Progenitor cell of endocrine pancreas (in vitro differentiated cells): ENCODE results near the gene PDPN. TPM values are rescaled to one million over a fixed set of nuclear protein-coding genes. Genes with fewer than 3 reads are reported as not detected.

Experiments
- DNase-seq: peaks from one replicate; pipeline ENCODE4 v3.0.0; 2021; ENCODE audit warnings: low spot score; ENCODE audit not compliant: unreplicated experiment
- H3K27ac Mint-ChIP-seq: 2 replicates; pipeline ENCODE4 v1.8.0; 2021; ENCODE audit warnings: mild to moderate bottlenecking, moderate library complexity, mixed read lengths
- H3K27me3 Mint-ChIP-seq: 2 replicates; pipeline ENCODE4 v1.8.0; 2021; ENCODE audit warnings: mixed read lengths
- H3K36me3 Mint-ChIP-seq: 2 replicates; pipeline ENCODE4 v1.8.0; 2022; ENCODE audit warnings: mixed read lengths; ENCODE audit not compliant: insufficient read depth
- H3K4me1 Mint-ChIP-seq: 2 replicates; pipeline ENCODE4 v1.8.0; 2021; ENCODE audit warnings: low read depth, mixed read lengths
- H3K4me3 Mint-ChIP-seq: 2 replicates; pipeline ENCODE4 v1.8.0; 2021; ENCODE audit warnings: low read depth, mild to moderate bottlenecking, moderate library complexity, mixed read lengths
- H3K9me3 Mint-ChIP-seq: 2 replicates; pipeline ENCODE4 v1.8.0; 2021; ENCODE audit warnings: low read depth, mixed read lengths
- total RNA-seq: library from RNA; stranded (reverse); gene quantifications from 2 replicates; pipeline ENCODE4 v1.2.1, GENCODE V29; 2021
- TF ChIP-seq, protein P1 (sequence below): fragments of 200-600 bp; sonication (generic); IDR thresholded peaks from one replicate; pipeline ENCODE4 v1.5.0; 2021; ENCODE audit warnings: antibody characterized with exemption, mild to moderate bottlenecking; ENCODE audit not compliant: unreplicated experiment

The PDPN gene
- total RNA-seq, 1 donor from 2014 or later: 9.5 TPM

DNA sequence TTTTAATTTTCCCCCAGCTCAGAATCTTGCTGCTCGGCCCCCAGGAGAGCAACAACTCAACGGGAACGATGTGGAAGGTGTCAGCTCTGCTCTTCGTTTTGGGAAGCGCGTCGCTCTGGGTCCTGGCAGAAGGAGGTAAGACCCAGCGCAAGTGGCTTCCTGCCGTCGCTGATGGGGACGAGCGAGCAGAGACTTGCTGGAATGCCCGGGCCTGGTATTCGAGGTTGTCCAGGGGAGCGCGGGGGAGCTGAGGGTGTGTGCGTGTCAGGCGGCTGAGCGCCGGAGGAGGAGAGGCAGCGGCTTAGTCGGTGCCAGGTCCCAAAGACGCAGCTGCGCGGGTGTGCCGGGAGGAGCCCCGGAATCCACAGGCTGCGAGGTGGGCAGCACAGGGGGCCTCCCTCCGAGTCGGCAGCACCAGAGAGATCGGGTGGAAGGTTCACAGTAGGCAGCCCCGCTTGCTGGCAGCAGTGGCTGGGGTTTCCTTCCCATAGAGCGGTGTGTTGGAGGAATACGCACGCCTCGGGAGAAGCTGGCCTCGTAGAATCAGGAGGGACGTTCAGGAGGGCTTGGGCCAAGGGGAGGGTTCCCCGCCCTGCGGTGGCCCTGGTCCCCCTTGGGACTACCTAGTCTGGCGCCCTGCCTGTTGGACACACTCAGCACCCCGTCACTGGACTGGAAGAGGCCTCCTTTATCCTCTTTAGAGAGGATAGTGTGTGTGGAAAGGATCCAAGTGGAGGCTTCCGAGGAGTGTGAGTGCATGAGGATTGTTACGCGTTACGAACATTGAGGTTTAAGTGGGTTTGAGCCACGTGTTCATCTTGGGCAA, 547 bp downstream of the PDPN start:
- H3K9me3 Mint-ChIP-seq: no peaks in the 10 kb centered on the region
- H3K27me3 Mint-ChIP-seq: peaks cover 54% of the 10 kb centered on the region
- H3K27ac Mint-ChIP-seq: peak overlapping the region; percentile 74
- no peaks in the 10 kb centered on the region for H3K36me3 Mint-ChIP-seq
- H3K4me3 Mint-ChIP-seq: peak overlapping the region; percentile 83
- peaks cover 6% of the 10 kb centered on the region for H3K4me1 Mint-ChIP-seq
- peak; percentile 26 for DNase-seq
- TF ChIP-seq, protein P1, sequence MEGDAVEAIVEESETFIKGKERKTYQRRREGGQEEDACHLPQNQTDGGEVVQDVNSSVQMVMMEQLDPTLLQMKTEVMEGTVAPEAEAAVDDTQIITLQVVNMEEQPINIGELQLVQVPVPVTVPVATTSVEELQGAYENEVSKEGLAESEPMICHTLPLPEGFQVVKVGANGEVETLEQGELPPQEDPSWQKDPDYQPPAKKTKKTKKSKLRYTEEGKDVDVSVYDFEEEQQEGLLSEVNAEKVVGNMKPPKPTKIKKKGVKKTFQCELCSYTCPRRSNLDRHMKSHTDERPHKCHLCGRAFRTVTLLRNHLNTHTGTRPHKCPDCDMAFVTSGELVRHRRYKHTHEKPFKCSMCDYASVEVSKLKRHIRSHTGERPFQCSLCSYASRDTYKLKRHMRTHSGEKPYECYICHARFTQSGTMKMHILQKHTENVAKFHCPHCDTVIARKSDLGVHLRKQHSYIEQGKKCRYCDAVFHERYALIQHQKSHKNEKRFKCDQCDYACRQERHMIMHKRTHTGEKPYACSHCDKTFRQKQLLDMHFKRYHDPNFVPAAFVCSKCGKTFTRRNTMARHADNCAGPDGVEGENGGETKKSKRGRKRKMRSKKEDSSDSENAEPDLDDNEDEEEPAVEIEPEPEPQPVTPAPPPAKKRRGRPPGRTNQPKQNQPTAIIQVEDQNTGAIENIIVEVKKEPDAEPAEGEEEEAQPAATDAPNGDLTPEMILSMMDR: no peak

- no peak overlapping the region for H3K27ac Mint-ChIP-seq
- H3K9me3 Mint-ChIP-seq: no peaks in the 10 kb centered on the region
- peaks cover 6% of the 10 kb centered on the region for H3K4me1 Mint-ChIP-seq
- DNase-seq: no peak
- no peaks in the 10 kb centered on the region for H3K36me3 Mint-ChIP-seq
- TF ChIP-seq, protein P1: no peak
- peak overlapping the region; percentile 83 for H3K4me3 Mint-ChIP-seq
- peaks cover 51% of the 10 kb centered on the region for H3K27me3 Mint-ChIP-seq
Observed at GRCh38 chr1:13584876-13585611, 1.4 kb downstream of the PDPN start.

DNA sequence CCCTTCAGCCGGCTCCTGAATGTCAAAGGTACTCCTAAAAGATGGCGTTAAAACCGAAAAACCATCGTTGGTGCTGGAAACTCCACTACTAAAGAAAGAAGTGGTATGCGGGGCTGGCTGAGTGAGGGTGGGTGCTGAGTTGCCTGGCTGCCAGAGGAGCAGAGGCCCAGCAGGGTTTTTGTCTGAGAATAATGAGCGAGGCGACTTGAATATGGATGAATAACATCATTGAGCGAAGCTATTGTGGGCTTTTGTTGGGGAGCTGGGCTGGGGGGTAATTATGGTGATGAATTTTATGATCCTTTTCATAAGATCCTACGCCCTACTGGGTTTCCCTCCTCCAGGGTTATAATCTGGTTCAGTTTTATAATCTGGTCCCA, 2.0 kb downstream of the PDPN start:
- Mint-ChIP-seq H3K27me3 (peaks cover 50% of the 10 kb centered on the region), H3K4me3 (peak overlapping the region; percentile 29), H3K27ac (no peak overlapping the region), H3K4me1 (peaks cover 6% of the 10 kb centered on the region), H3K9me3 (no peaks in the 10 kb centered on the region), H3K36me3 (no peaks in the 10 kb centered on the region)
- TF ChIP-seq, protein P1: no peak
- DNase-seq: no peak

GRCh38 chr1:13586001-13586400, 2.4 kb downstream of the PDPN start:
- Mint-ChIP-seq H3K4me1 (peaks cover 6% of the 10 kb centered on the region), H3K9me3 (no peaks in the 10 kb centered on the region)
- TF ChIP-seq, protein P1: no peak

DNA sequence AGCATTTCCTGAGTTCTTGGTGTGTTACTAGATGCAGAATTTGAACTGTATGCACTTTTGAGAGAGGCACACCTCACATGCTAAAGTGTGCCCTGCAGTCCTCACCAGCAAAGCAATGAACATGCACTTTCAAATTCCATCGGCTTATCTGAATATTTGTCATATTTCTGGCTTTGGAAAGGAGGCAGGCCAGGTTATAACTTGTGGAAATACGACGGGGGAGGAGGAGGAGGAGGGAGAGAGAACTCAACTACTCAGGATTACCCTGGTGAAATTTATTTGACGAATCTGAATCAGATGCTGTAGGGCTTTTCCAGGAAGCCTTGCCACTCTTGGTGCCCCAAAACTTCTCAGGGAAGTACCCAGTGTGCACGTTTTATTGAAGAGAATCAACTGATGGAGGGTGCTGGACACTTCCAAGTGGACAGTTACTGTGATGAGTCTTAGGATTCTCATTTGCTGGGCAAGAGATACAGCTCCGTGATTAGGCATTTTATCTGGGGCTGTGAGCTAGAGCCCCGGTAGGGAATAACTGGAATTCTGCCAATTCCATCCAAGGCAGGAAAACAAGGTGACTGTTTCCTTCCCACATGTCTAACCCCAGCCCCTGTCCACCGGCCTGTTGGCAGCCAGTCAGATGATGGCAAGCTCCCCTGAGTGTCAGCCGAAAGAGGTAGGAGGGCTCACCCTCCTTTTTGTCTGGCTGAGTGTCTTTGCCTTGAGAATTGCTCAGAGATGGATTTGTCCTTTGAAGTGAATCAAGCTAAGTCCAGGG, 3.8 kb downstream of the PDPN start:
- no peaks in the 10 kb centered on the region for H3K36me3 Mint-ChIP-seq
- H3K27ac Mint-ChIP-seq: no peak overlapping the region
- H3K9me3 Mint-ChIP-seq: no peaks in the 10 kb centered on the region
- H3K4me1 Mint-ChIP-seq: peaks cover 4% of the 10 kb centered on the region
- no peak overlapping the region for H3K4me3 Mint-ChIP-seq
- TF ChIP-seq, protein P1: no peak
- DNase-seq: no peak
- H3K27me3 Mint-ChIP-seq: peaks cover 35% of the 10 kb centered on the region

More at GRCh38 chr1:13586001-13586400, 2.4 kb downstream of the PDPN start:
- Mint-ChIP-seq H3K4me3 (peak overlapping the region; percentile 29), H3K27me3 (peaks cover 49% of the 10 kb centered on the region), H3K27ac (no peak overlapping the region), H3K36me3 (no peaks in the 10 kb centered on the region)
- no peak for DNase-seq
